Lower leg skin (tissue), 4 donors: ENCODE measurements around the gene CTDSP2. TPM values are rescaled to one million over a fixed set of nuclear protein-coding genes. Genes with fewer than 3 reads are reported as not detected.

Experiments
- DNase-seq, 2 donors: peaks; one replicate each; pipeline ENCODE4 v3.0.0-alpha.2; 2019; ENCODE audit warnings: low spot score in 2 of 2
- H3K4me3 ChIP-seq: fragments of 200-600 bp; sonication (generic); 2 replicates; pipeline ENCODE4 v1.5.1; 2017; ENCODE audit warnings: mild to moderate bottlenecking, low read depth; ENCODE audit not compliant: poor library complexity, severe bottlenecking
- POLR2A ChIP-seq, 2 donors: fragments of 450-650 bp; IDR thresholded peaks; one replicate each; pipeline ENCODE4 v1.6.1; 2016 to 2017; ENCODE audit warnings: antibody characterized with exemption in 2 of 2, mild to moderate bottlenecking in 1 of 2, moderate library complexity in 1 of 2
- WGBS, 2 donors: methylation state at CpG; one replicate each; pipeline ENCODE4 v1.1.5; 2018; 5-methylcytosine and 5-hydroxymethylcytosine counted together
- intact Hi-C: fragments of 100-400 bp; cut with DNase I; formaldehyde crosslinking; loops from one replicate; pipeline ENCODE4 v1.15.0; 2023; ENCODE audit warnings: low total_unique reads
- total RNA-seq, 4 donors: library from RNA; depleted of rRNA; stranded (reverse); fragments of >200 nt; gene quantifications; one replicate each; pipeline ENCODE4 v1.1.0, GENCODE V29; 2016
- TF ChIP-seq, protein P1 (sequence below), 3 donors: fragments of 450-650 bp; IDR thresholded peaks; one replicate each; pipeline ENCODE4 v1.5.1; 2016; ENCODE audit warnings: antibody characterized with exemption in 3 of 3, mild to moderate bottlenecking in 3 of 3, moderate library complexity in 2 of 3

Gene CTDSP2
- total RNA-seq, 4 donors from 2014 or later = 129 to 174 (median 169) TPM

GRCh38 chr12:57807285-57807684 lies 39.2 kb downstream of the CTDSP2 start:
- intact Hi-C loops = loop anchor here (10.0 kb wide), 1 partner anchor 98 kb away; no protein-coding TSS in a partner anchor
- DNase-seq = no peak
- TF ChIP-seq, protein P1, sequence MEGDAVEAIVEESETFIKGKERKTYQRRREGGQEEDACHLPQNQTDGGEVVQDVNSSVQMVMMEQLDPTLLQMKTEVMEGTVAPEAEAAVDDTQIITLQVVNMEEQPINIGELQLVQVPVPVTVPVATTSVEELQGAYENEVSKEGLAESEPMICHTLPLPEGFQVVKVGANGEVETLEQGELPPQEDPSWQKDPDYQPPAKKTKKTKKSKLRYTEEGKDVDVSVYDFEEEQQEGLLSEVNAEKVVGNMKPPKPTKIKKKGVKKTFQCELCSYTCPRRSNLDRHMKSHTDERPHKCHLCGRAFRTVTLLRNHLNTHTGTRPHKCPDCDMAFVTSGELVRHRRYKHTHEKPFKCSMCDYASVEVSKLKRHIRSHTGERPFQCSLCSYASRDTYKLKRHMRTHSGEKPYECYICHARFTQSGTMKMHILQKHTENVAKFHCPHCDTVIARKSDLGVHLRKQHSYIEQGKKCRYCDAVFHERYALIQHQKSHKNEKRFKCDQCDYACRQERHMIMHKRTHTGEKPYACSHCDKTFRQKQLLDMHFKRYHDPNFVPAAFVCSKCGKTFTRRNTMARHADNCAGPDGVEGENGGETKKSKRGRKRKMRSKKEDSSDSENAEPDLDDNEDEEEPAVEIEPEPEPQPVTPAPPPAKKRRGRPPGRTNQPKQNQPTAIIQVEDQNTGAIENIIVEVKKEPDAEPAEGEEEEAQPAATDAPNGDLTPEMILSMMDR (IDR thresholded peaks at IDR 0.05) = no peak
- no peak for TF ChIP-seq POLR2A (IDR thresholded peaks at IDR 0.05)
- WGBS, 2 donors = 80 to 94% methylated on average over 9 of the region's 9 CpGs
- no peak overlapping the region for H3K4me3 ChIP-seq

- no peak for DNase-seq
- TF ChIP-seq, protein P1 (IDR thresholded peaks at IDR 0.05) = no peak
- TF ChIP-seq POLR2A (IDR thresholded peaks at IDR 0.05) = no peak
- intact Hi-C loops = loop anchor here (10.0 kb wide), 1 partner anchor 98 kb away; no protein-coding TSS in a partner anchor
- H3K4me3 ChIP-seq = no peak overlapping the region
- WGBS, 2 donors = 94 to 95% methylated on average over 3 of the region's 3 CpGs
These were observed 39.9 kb downstream of the CTDSP2 start for GRCh38 chr12:57806677-57807076.

DNA sequence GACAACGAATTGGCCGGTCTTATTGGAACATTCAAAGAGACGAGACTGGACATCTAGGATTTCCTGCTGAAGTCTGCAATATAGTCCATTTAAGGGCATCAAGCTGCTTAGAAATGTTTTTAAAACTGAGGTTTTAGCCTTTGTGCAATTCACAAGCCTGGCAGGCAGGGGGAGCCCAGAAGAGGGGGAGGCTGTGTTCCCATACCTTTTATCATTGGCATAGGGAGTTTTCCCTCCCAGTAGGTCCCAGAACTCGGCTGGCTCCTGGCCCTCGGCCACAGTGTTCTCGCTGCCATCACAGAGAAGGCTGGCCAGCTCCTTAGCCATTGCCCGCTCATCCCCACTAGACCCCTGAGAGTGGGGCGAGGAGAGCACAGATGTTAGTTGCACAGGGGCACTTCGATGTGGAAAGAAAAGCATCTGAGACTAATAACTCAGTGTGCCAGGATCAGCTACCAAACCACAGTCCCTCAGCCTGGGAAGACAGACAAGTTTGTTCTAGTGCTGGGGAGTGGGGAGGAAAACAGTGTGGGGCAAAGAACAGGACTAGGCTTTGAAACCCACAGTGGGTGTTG lies 43.1 kb downstream of the CTDSP2 start:
- intact Hi-C loops = loop anchor here (10.0 kb wide), 1 partner anchor 101 kb away; no protein-coding TSS in a partner anchor
- 32 to 40% methylated on average over 9 of the region's 9 CpGs for WGBS, 2 donors
- no peak overlapping the region for H3K4me3 ChIP-seq
- TF ChIP-seq, protein P1 (IDR thresholded peaks at IDR 0.05) = peak in 1 of 3 donors; percentile 57
- no peak for TF ChIP-seq POLR2A (IDR thresholded peaks at IDR 0.05)
- DNase-seq = no peak

DNA sequence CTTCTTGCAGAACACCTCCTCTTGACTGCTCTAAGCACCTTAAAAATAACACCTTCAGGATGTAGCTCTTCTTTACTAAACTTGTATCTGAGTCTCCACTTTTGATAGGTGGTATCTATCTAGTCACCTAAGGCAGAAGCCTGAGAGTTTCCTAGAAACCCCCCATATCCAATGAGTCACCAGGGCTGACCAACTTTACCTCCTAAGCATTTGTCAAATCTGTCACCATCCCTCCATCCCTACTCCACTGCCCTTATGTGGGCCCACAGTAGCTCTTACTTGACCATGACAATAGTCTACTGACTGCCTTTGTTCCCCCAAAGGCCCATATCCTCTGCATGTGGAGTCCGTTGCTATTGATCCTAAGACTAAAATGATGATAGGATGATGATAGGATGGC lies 43.9 kb downstream of the CTDSP2 start:
- intact Hi-C loops = loop anchor here (10.0 kb wide), 1 partner anchor 102 kb away; no protein-coding TSS in a partner anchor
- 91 to 100% methylated on average over 1 of the region's 1 CpG for WGBS, 2 donors
- H3K4me3 ChIP-seq = no peak overlapping the region
- TF ChIP-seq POLR2A (IDR thresholded peaks at IDR 0.05) = no peak
- TF ChIP-seq, protein P1 (IDR thresholded peaks at IDR 0.05) = no peak
- DNase-seq = no peak

DNA sequence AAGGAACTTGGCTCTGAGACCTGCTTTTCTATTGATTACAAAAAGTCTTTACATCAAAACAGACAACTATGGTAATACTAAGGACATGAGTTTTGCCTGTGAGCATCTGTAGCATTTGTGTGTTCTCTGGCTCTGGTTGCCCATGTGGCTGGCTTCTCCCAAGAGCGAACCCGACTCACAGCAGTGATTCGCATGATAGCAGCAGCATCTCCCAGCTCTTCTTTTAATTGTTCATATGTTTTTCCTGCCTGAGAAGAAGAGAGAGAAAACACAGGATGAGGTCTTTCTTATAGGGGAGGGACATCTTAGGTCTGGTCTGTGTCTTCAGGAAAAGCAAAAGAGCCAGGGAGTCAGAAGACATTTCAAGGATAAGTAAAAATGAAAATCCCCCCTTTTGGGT lies 45.6 kb downstream of the CTDSP2 start:
- H3K4me3 ChIP-seq = no peak overlapping the region
- TF ChIP-seq, protein P1 (IDR thresholded peaks at IDR 0.05) = no peak
- no peak for TF ChIP-seq POLR2A (IDR thresholded peaks at IDR 0.05)
- no peak for DNase-seq
- intact Hi-C loops = loop anchor here (10.0 kb wide), 1 partner anchor 104 kb away; no protein-coding TSS in a partner anchor
- 85 to 98% methylated on average over 3 of the region's 3 CpGs for WGBS, 2 donors

DNA sequence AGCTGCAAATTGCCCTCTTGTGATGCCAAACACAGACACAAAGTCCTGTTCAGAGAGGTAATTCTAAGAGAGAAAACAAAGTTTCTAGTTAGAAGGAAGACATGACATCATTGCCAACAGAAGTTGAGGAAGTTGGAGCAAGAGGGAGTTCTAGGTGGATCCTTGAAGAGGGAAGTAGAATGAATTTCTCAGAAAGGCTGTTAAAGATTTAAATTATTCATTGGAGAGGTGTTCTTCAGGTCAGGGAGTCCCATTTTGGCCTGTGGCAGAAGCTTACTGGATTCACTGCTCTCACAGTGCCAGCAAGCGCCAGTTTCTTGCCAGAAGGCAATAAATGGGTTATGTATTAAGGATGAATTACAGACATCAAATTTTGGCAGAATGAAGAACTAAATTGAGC lies 48.6 kb downstream of the CTDSP2 start:
- intact Hi-C loops = no loop called here
- no peak for TF ChIP-seq POLR2A (IDR thresholded peaks at IDR 0.05)
- TF ChIP-seq, protein P1 (IDR thresholded peaks at IDR 0.05) = no peak
- no peak for DNase-seq
- no peak overlapping the region for H3K4me3 ChIP-seq
- WGBS, 2 donors = 66 to 67% methylated on average over 1 of the region's 1 CpG
